ENCODE data around the gene KRT32. TPM values are rescaled to one million over a fixed set of nuclear protein-coding genes. Genes with fewer than 3 reads are reported as not detected.

Gene KRT32
- total RNA-seq, result under 1 TPM in 2 of 3 donors, not detected in 1; 0.33 to 0.73 TPM

DNA sequence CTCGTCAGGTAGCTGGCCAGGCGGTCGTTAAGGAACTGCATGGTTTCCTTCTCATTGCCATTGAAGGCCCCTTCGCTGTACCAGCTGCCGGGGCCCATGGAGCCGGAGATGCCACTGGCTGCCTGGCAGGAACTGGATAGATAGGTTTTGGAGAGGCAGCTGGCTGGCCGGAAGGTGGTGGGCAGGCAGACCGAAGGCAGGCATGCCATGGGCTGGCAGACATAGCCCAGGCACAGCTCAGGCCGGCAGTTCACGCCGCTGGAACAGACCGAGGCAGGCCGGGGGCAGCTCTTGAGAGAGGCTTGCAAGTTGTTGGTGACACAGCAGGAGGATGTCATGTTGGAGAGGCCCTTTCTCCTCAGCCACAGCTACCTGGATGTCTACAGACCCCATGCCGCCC, at the start of gene KRT32:
Gene KRT32, minus strand, starts transcription at position 399 of the 400 bp plus-strand sequence. Its CDS starts 61 bp downstream, at position 338.
- Histone ChIP-seq H3K36me3 (no peaks in the 10 kb centered on the region), H3K9me3 (peaks cover 2 to 3% of the 10 kb centered on the region in 2 donors), H3K27ac (peak within 1 kb of the TSS; percentile 52 to 58), H3K4me3 (no peak within 1 kb of the TSS), H3K4me1 (no peaks in the 10 kb centered on the region), H3K27me3 (no peaks in the 10 kb centered on the region)
- DNase-seq (ENCODE audit: low spot score in 2 of 2), result no peak
- TF ChIP-seq POLR2A (IDR thresholded peaks at IDR 0.05), result no peak
- TF ChIP-seq, protein P1, sequence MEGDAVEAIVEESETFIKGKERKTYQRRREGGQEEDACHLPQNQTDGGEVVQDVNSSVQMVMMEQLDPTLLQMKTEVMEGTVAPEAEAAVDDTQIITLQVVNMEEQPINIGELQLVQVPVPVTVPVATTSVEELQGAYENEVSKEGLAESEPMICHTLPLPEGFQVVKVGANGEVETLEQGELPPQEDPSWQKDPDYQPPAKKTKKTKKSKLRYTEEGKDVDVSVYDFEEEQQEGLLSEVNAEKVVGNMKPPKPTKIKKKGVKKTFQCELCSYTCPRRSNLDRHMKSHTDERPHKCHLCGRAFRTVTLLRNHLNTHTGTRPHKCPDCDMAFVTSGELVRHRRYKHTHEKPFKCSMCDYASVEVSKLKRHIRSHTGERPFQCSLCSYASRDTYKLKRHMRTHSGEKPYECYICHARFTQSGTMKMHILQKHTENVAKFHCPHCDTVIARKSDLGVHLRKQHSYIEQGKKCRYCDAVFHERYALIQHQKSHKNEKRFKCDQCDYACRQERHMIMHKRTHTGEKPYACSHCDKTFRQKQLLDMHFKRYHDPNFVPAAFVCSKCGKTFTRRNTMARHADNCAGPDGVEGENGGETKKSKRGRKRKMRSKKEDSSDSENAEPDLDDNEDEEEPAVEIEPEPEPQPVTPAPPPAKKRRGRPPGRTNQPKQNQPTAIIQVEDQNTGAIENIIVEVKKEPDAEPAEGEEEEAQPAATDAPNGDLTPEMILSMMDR (IDR thresholded peaks at IDR 0.05), result no peak
- intact Hi-C loops (cut with DNase I; ENCODE audit: low total_unique reads), result no loop called here

DNA sequence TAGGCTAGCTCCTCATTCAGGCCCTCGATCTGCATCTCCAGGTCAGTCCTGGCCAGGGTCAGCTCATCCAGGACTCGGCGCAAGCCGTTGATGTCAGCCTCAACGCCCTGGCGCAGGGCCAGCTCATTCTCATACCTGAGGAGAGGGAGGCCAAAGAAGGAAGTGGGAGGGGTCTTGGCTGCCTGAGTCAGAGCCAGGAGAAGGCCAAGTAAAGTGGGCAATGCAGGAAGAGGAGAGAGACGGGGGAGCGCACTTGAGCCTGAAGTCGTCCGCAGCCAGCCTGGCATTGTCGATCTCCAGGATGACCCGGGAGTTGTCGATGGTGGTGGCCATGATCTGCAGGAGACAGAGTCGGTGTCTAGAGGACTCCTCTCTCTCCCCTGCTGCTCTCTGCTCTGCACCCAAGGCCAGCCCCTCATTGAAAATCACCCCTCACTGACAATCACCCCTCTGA, 49.7 kb upstream of the KRT32 start:
- H3K4me3 ChIP-seq, result peak overlapping the region in 2 of 3 donors; percentile 54 to 60
- H3K9me3 ChIP-seq, result no peaks in the 10 kb centered on the region
- H3K4me1 ChIP-seq, result peaks cover 0 to 6% of the 10 kb centered on the region in 2 donors
- intact Hi-C loops (cut with DNase I; ENCODE audit: low total_unique reads), result no loop called here
- no peaks in the 10 kb centered on the region for H3K36me3 ChIP-seq
- DNase-seq (ENCODE audit: low spot score in 2 of 2), result no peak
- H3K27ac ChIP-seq, result peak overlapping the region; percentile 68 to 89
- TF ChIP-seq POLR2AphosphoS5 (IDR thresholded peaks at IDR 0.05), result peak in 1 of 3 donors; percentile 3
- TF ChIP-seq POLR2A (IDR thresholded peaks at IDR 0.05), result no peak
- TF ChIP-seq, protein P1 (IDR thresholded peaks at IDR 0.05), result no peak
- H3K27me3 ChIP-seq, result no peaks in the 10 kb centered on the region

DNA sequence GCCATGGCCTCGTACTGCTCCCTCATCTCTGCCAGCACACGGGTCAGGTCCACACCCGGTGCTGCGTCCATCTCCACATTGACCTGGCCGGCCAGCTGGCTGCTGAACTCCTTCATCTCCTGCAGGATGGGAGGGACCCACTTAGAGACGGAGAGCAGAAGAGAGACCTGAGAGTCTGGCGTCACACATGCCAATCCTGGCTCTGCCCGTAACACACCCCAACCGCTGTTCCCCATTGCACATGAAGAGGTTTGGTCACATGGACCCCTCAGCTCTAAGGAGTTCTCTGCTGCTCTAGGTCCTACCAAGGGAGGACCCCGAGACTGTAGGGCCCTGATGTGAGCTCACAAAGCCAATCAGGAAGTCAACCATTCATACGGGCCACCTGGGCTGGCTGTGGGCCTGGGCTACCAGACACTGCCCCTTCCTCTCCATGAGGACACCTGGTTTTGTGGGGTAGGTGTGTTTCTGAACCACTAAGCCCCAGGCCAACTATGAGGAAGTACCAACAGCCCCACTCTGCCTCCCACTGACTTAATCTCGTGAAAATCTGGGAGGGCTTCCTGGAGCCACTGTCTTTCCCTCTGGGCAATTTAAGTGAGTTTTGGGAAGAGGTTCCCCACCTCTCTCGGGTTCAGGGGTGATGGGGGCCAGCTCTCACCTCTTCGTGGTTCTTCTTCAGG, 49.1 kb upstream of the KRT32 start:
- peaks cover 0 to 4% of the 10 kb centered on the region in 2 donors for H3K4me1 ChIP-seq
- no peaks in the 10 kb centered on the region for H3K27me3 ChIP-seq
- H3K27ac ChIP-seq, result peak overlapping the region; percentile 68 to 89
- H3K36me3 ChIP-seq, result no peaks in the 10 kb centered on the region
- no peak for DNase-seq (ENCODE audit: low spot score in 2 of 2)
- TF ChIP-seq POLR2A (IDR thresholded peaks at IDR 0.05), result no peak
- TF ChIP-seq POLR2AphosphoS5 (IDR thresholded peaks at IDR 0.05), result no peak
- TF ChIP-seq, protein P1 (IDR thresholded peaks at IDR 0.05), result no peak
- intact Hi-C loops (cut with DNase I; ENCODE audit: low total_unique reads), result no loop called here
- H3K4me3 ChIP-seq, result peak overlapping the region in 2 of 3 donors; percentile 54 to 60
- no peaks in the 10 kb centered on the region for H3K9me3 ChIP-seq

DNA sequence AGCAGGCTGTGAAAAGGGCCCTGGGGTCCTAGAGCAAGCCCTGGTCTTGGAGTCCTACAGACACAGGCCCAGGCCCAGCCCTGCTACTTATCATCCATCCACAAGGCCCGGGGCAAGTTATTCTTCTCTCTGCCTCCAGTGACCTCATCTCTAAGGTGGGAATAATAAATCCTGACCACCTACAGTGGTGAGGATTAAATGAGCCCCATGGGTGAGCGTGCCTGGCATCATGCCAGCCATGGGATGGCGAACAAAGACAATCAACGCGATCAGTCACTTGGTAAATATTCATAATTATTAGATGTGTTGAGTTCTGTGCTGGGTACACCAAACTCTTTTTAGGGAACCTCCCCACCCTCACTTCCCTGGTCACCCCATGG, 46.0 kb upstream of the KRT32 start:
- Histone ChIP-seq H3K27me3 (no peaks in the 10 kb centered on the region), H3K4me1 (no peaks in the 10 kb centered on the region), H3K36me3 (no peaks in the 10 kb centered on the region), H3K9me3 (no peaks in the 10 kb centered on the region), H3K27ac (peak overlapping the region in 1 of 2 donors; percentile 44), H3K4me3 (no peak overlapping the region)
- TF ChIP-seq, protein P1 (IDR thresholded peaks at IDR 0.05), result no peak
- TF ChIP-seq POLR2AphosphoS5 (IDR thresholded peaks at IDR 0.05), result peak in 1 of 3 donors; percentile 15
- intact Hi-C loops (cut with DNase I; ENCODE audit: low total_unique reads), result no loop called here
- DNase-seq (ENCODE audit: low spot score in 2 of 2), result no peak

DNA sequence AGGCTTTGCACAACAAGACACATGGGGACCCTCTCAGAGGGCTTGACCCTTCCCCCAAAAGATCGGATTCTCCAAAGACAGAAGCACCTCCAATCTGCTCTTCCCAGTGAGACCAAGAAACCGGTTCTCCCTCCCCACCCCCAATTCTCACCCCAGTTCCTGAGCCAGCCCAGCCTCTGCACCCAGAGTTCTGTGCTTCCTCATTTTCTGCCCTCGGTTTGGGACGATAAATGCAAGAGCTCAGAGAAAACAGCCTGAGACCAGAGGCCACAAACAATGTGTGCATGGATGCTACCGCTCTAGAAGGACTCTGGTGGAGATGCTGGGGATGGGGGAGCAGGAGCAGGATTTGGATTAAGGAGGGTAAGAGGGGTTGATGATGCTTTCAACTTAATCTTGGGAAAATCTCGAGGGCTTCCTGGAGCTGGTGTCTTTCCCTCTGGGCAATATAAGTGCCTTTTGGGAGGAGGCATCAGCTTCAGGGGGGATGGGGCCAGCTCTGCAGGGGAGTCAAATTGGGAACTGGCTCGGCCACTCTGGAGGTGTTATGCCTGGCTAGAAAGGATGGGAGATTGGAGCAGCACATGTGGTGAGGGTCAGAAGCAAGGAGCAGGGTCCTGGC, 45.5 kb upstream of the KRT32 start:
- Histone ChIP-seq H3K9me3 (no peaks in the 10 kb centered on the region), H3K27me3 (no peaks in the 10 kb centered on the region), H3K4me1 (no peaks in the 10 kb centered on the region), H3K27ac (peak overlapping the region in 1 of 2 donors; percentile 44), H3K4me3 (no peak overlapping the region), H3K36me3 (no peaks in the 10 kb centered on the region)
- TF ChIP-seq POLR2A (IDR thresholded peaks at IDR 0.05) (no peak), POLR2AphosphoS5 (IDR thresholded peaks at IDR 0.05) (no peak)
- TF ChIP-seq, protein P1 (IDR thresholded peaks at IDR 0.05), result no peak
- DNase-seq (ENCODE audit: low spot score in 2 of 2), result no peak
- intact Hi-C loops (cut with DNase I; ENCODE audit: low total_unique reads), result no loop called here
